ENCODE data around the gene IL1R2. TPM values are rescaled to one million over a fixed set of nuclear protein-coding genes. Genes with fewer than 3 reads are reported as not detected.

The IL1R2 gene
- total RNA-seq, 1 experiment from 2014 or later, result not detected

- intact Hi-C loops (cut with micrococcal nuclease; ENCODE audit: unreplicated experiment), result no loop called here
- H3K9me3 ChIP-seq (ENCODE audit: low read depth, low read length, poor library complexity, severe bottlenecking), result no peaks in the 10 kb centered on the region
Observed at GRCh38 chr2:101972621-101973434, 18.9 kb upstream of the IL1R2 start.

GRCh38 chr2:101974663-101975062 is 17.1 kb upstream of the IL1R2 start:
- Histone ChIP-seq H3K4me3 (ENCODE audit: low read depth, low read length, poor library complexity, severe bottlenecking) (no peak overlapping the region), H3K4me1 (ENCODE audit: insufficient read depth, low read length, poor library complexity, severe bottlenecking) (no peaks in the 10 kb centered on the region), H3K9me3 (ENCODE audit: low read depth, low read length, poor library complexity, severe bottlenecking) (no peaks in the 10 kb centered on the region), H3K27ac (ENCODE audit: low read depth, low read length, poor library complexity, severe bottlenecking) (no peak overlapping the region), H3K36me3 (ENCODE audit: insufficient read depth, low read length, poor library complexity, severe bottlenecking) (no peaks in the 10 kb centered on the region), H3K27me3 (replicated peaks; ENCODE audit: insufficient read depth, low read depth, low read length, poor library complexity) (no peaks in the 10 kb centered on the region)
- intact Hi-C loops (cut with micrococcal nuclease; ENCODE audit: unreplicated experiment), result no loop called here
- DNase-seq (ENCODE audit: low spot score), result no peak
- POLR2A ChIA-PET (ENCODE audit: low non-redundant PET), result no interaction called here
- BruUV-seq (replicated peaks), result no TSS peak
- no peak for TF ChIP-seq CTCF (conservative IDR thresholded peaks at IDR 0.05; ENCODE audit: low read depth, low read length)
- no peak for TF ChIP-seq EZH2 (IDR thresholded peaks at IDR 0.05; ENCODE audit: borderline replicate concordance, low read depth, low read length, poor library complexity, severe bottlenecking)
- CTCF ChIA-PET, result no interaction called here

More at GRCh38 chr2:101972621-101973434, 18.9 kb upstream of the IL1R2 start:
- DNase-seq (ENCODE audit: low spot score), result peak; percentile 4
- no peak overlapping the region for H3K4me3 ChIP-seq (ENCODE audit: low read depth, low read length, poor library complexity, severe bottlenecking)
- H3K4me1 ChIP-seq (ENCODE audit: insufficient read depth, low read length, poor library complexity, severe bottlenecking), result no peaks in the 10 kb centered on the region
- no TSS peak for BruUV-seq (replicated peaks)
- TF ChIP-seq EZH2 (IDR thresholded peaks at IDR 0.05; ENCODE audit: borderline replicate concordance, low read depth, low read length, poor library complexity, severe bottlenecking) (no peak), CTCF (conservative IDR thresholded peaks at IDR 0.05; ENCODE audit: low read depth, low read length) (no peak)
- H3K27me3 ChIP-seq (replicated peaks; ENCODE audit: insufficient read depth, low read depth, low read length, poor library complexity), result no peaks in the 10 kb centered on the region
- no peak overlapping the region for H3K27ac ChIP-seq (ENCODE audit: low read depth, low read length, poor library complexity, severe bottlenecking)
- POLR2A ChIA-PET (ENCODE audit: low non-redundant PET), result no interaction called here
- CTCF ChIA-PET, result no interaction called here
- H3K36me3 ChIP-seq (ENCODE audit: insufficient read depth, low read length, poor library complexity, severe bottlenecking), result no peaks in the 10 kb centered on the region

- H3K27ac ChIP-seq (ENCODE audit: low read depth, low read length, poor library complexity, severe bottlenecking), result no peak overlapping the region
- no TSS peak for BruUV-seq (replicated peaks)
- no peaks in the 10 kb centered on the region for H3K4me1 ChIP-seq (ENCODE audit: insufficient read depth, low read length, poor library complexity, severe bottlenecking)
- POLR2A ChIA-PET (ENCODE audit: low non-redundant PET), result no interaction called here
- intact Hi-C loops (cut with micrococcal nuclease; ENCODE audit: unreplicated experiment), result no loop called here
- no peak for TF ChIP-seq EZH2 (IDR thresholded peaks at IDR 0.05; ENCODE audit: borderline replicate concordance, low read depth, low read length, poor library complexity, severe bottlenecking)
- H3K9me3 ChIP-seq (ENCODE audit: low read depth, low read length, poor library complexity, severe bottlenecking), result no peaks in the 10 kb centered on the region
- CTCF ChIA-PET, result no interaction called here
- no peaks in the 10 kb centered on the region for H3K27me3 ChIP-seq (replicated peaks; ENCODE audit: insufficient read depth, low read depth, low read length, poor library complexity)
- H3K36me3 ChIP-seq (ENCODE audit: insufficient read depth, low read length, poor library complexity, severe bottlenecking), result no peaks in the 10 kb centered on the region
- H3K4me3 ChIP-seq (ENCODE audit: low read depth, low read length, poor library complexity, severe bottlenecking), result no peak overlapping the region
- no peak for DNase-seq (ENCODE audit: low spot score)
Observed at GRCh38 chr2:101975171-101975870, 16.4 kb upstream of the IL1R2 start.

Data from A673 (cell line).